Uterus (tissue), 2 donors: Measurements from ENCODE around the gene CBFA2T2.

Experiments used
- CTCF ChIP-seq, 4 experiments: fragments of 200-600 bp in 2 of 4; fragments of 450-650 bp in 2 of 4; sonication (generic) in 2 of 4; IDR thresholded peaks; one replicate each; pipeline ENCODE4 v1.5.1; 2016 to 2019; ENCODE audit warnings: antibody characterized with exemption in 4 of 4, mild to moderate bottlenecking in 2 of 4, moderate library complexity in 1 of 4
- POLR2A ChIP-seq, 2 donors: fragments of 450-650 bp; IDR thresholded peaks; one replicate each; pipeline ENCODE4 v1.6.1; 2016; ENCODE audit warnings: antibody characterized with exemption in 2 of 2, mild to moderate bottlenecking in 1 of 2, moderate library complexity in 1 of 2

GRCh38 chr20:33653218-33653899 lies 163.5 kb downstream of the CBFA2T2 start:
- TF ChIP-seq CTCF (IDR thresholded peaks at IDR 0.05) (peak; percentile 65 to 82 (median 76)), POLR2A (IDR thresholded peaks at IDR 0.05) (no peak)
